DND-41 (cell line): ENCODE results near the gene TBC1D10A.

Experiments used
- ATAC-seq: fragments of 200-7000 bp; cut with Tn5 transposase; 3 replicates; pipeline ENCODE4 v1.9.1; 2021; ENCODE audit warnings: low read depth; ENCODE audit not compliant: insufficient read depth
- DNase-seq: peaks from one replicate; pipeline ENCODE4 v3.0.0-alpha.2; 2020
- H2AFZ ChIP-seq: 2 replicates; pipeline ENCODE4 v1.6.0; 2012; ENCODE audit warnings: low read depth, low read length
- H3K27ac ChIP-seq: 2 replicates; pipeline ENCODE4 v1.5.1; 2012; ENCODE audit warnings: low read length, inconsistent platforms
- H3K27me3 ChIP-seq: fragments of 200-600 bp; sonication (generic); 2 replicates; pipeline ENCODE4 v1.6.0; 2012; ENCODE audit warnings: low read length, mild to moderate bottlenecking, inconsistent platforms; ENCODE audit not compliant: insufficient read depth, poor library complexity
- H3K36me3 ChIP-seq: 2 replicates; pipeline ENCODE4 v1.5.1; 2012; ENCODE audit warnings: low read length, inconsistent platforms; ENCODE audit not compliant: insufficient read depth
- H3K4me1 ChIP-seq: 2 replicates; pipeline ENCODE4 v1.5.1; 2012; ENCODE audit warnings: mild to moderate bottlenecking, low read length; ENCODE audit not compliant: insufficient read depth
- H3K4me2 ChIP-seq: 2 replicates; pipeline ENCODE4 v1.6.0; 2012; ENCODE audit warnings: mild to moderate bottlenecking, moderate library complexity, low read length, inconsistent platforms; ENCODE audit not compliant: insufficient read depth
- H3K4me3 ChIP-seq, 2 experiments: fragments of 200-600 bp in 1 of 2; shearing (Covaris generic) in 1 of 2; 2 replicates each; pipeline ENCODE4 v1.5.1; 2012 to 2016; ENCODE audit warnings: inconsistent platforms in 2 of 2, low read length in 2 of 2, mild to moderate bottlenecking in 2 of 2, low read depth in 1 of 2, moderate library complexity in 1 of 2
- H3K79me2 ChIP-seq: 2 replicates; pipeline ENCODE4 v1.6.0; 2012; ENCODE audit warnings: low read length, inconsistent platforms; ENCODE audit not compliant: insufficient read depth
- H3K9ac ChIP-seq: 2 replicates; pipeline ENCODE4 v1.6.0; 2012; ENCODE audit warnings: low read depth, mild to moderate bottlenecking, inconsistent platforms, low read length, moderate library complexity
- H3K9me3 ChIP-seq: 2 replicates; pipeline ENCODE4 v1.5.1; 2012; ENCODE audit warnings: low read length, moderate library complexity, mild to moderate bottlenecking, inconsistent platforms; ENCODE audit not compliant: insufficient read depth, severe bottlenecking
- H4K20me1 ChIP-seq: 2 replicates; pipeline ENCODE4 v1.6.0; 2012; ENCODE audit warnings: low read length; ENCODE audit not compliant: insufficient read depth
- EZH2 ChIP-seq: IDR thresholded peaks from 3 replicates; pipeline ENCODE4 v1.6.1; 2012; ENCODE audit warnings: borderline replicate concordance, low read depth, mild to moderate bottlenecking, moderate library complexity, low read length, inconsistent platforms; ENCODE audit not compliant: severe bottlenecking
- TF ChIP-seq, protein P1 (sequence below): IDR thresholded peaks from 2 replicates; pipeline ENCODE4 v1.5.1; 2012; ENCODE audit warnings: borderline replicate concordance, low read length, moderate library complexity, mild to moderate bottlenecking; ENCODE audit not compliant: poor library complexity, severe bottlenecking; ENCODE audit errors: extremely low read depth

The TBC1D10A gene

DNA sequence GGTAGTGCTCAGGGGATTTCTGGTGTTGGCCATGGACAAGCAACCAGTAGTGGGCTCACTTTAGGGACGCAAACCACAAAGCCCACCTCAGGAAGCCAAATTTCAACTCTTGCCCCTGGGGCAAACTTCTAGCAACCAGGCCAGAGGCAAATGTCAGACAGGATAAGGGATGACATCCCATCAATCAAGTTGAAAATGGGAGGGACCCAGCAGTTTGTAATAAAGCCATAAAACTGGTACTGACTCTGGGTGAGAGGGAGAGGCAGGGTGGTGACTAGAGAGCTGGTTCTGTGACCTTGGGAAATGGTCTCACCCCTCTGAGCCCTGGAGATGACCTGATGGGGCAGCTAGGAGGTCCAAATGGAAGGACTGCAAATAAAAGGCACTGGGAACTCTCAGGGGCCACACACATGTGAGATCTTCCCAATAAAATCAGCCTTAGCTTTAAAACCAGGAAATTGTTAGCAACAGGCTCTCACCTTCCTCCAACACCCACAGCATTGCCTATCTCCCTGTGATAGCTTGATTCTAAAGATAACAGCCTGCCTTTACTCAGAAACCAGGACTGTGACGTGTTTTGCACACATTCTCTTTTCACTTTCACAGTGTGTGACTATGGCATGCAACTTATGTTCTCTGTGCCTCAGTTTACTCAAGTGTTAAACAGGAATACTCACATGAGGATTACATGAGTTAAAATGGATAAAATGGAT, 6.4 kb upstream of the TBC1D10A start:
- no peaks in the 10 kb centered on the region for H3K9me3 ChIP-seq
- H3K79me2 ChIP-seq: no peaks in the 10 kb centered on the region
- no peaks in the 10 kb centered on the region for H3K27me3 ChIP-seq
- peak overlapping the region; percentile 36; the same call in 1 of the 2 replicates for H3K27ac ChIP-seq
- H3K4me2 ChIP-seq: no peak overlapping the region
- peaks cover 3% of the 10 kb centered on the region; the same call in 1 of the 2 replicates for H4K20me1 ChIP-seq
- H3K4me3 ChIP-seq: no peak overlapping the region
- peaks cover under 1% of the 10 kb centered on the region; the same call in 1 of the 2 replicates for H3K4me1 ChIP-seq
- H2AFZ ChIP-seq: no peak overlapping the region
- TF ChIP-seq, protein P1, sequence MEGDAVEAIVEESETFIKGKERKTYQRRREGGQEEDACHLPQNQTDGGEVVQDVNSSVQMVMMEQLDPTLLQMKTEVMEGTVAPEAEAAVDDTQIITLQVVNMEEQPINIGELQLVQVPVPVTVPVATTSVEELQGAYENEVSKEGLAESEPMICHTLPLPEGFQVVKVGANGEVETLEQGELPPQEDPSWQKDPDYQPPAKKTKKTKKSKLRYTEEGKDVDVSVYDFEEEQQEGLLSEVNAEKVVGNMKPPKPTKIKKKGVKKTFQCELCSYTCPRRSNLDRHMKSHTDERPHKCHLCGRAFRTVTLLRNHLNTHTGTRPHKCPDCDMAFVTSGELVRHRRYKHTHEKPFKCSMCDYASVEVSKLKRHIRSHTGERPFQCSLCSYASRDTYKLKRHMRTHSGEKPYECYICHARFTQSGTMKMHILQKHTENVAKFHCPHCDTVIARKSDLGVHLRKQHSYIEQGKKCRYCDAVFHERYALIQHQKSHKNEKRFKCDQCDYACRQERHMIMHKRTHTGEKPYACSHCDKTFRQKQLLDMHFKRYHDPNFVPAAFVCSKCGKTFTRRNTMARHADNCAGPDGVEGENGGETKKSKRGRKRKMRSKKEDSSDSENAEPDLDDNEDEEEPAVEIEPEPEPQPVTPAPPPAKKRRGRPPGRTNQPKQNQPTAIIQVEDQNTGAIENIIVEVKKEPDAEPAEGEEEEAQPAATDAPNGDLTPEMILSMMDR: no peak
- no peak for TF ChIP-seq EZH2
- no peak for DNase-seq
- no peak overlapping the region for H3K9ac ChIP-seq
- peaks cover 77% of the 10 kb centered on the region for H3K36me3 ChIP-seq
- ATAC-seq: no peak

DNA sequence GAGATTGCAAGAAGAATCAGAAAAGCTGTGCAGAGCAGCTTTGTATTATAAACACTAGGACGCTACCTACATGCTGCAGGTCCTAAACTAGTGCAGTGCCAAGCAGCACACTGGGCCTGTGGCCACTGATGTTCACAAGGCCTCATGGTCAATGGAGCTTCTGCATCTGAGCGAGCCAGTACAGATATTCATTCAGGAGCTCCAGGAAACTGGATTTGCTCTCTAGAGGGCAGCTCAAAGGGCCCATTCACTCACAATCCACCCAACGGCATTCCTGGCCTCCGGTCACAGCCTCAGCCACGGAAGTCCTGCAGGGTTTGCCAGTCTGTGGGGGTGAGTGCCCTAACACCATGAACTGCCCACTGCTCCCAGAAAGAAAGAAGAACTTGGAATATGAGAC, 5.8 kb upstream of the TBC1D10A start:
- peaks cover 3% of the 10 kb centered on the region; the same call in 1 of the 2 replicates for H4K20me1 ChIP-seq
- H3K4me3 ChIP-seq: no peak overlapping the region
- H3K9me3 ChIP-seq: no peaks in the 10 kb centered on the region
- no peak overlapping the region for H2AFZ ChIP-seq
- no peak for ATAC-seq
- DNase-seq: no peak
- H3K9ac ChIP-seq: no peak overlapping the region
- H3K27me3 ChIP-seq: no peaks in the 10 kb centered on the region
- H3K36me3 ChIP-seq: peaks cover 71% of the 10 kb centered on the region
- no peak overlapping the region for H3K27ac ChIP-seq
- H3K4me1 ChIP-seq: peaks cover 7% of the 10 kb centered on the region
- TF ChIP-seq EZH2: no peak
- H3K4me2 ChIP-seq: no peak overlapping the region
- no peaks in the 10 kb centered on the region for H3K79me2 ChIP-seq

DNA sequence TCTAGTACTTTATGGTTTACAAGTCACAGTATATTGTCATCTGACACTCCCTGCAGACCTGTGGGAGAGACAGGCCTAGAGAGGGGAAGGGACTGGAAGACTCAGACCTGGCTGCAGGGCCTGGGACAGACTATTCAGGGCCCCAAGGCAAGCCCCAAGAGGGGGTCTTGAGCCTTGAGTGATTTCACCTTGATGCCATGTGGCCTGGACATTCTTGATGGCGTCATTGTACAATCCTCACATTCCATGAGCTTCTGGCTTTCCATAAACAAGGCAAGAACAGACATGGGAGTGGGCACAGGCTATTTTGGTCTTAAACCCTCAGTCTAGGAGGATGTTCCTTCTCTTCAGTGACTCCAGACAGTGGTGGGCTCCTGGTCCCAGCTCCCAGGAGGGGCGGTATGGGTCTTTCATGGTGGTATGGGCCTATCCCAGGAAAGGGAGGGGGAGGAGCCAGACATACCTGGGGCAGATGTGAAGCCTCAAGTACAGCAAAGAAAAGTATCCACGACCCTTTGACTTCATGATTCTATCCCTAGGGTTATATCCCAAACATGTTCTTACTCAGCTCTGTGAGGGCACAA, 1.8 kb upstream of the TBC1D10A start:
- no peak overlapping the region for H3K4me2 ChIP-seq
- no peak for TF ChIP-seq EZH2
- no peak for ATAC-seq

DNA sequence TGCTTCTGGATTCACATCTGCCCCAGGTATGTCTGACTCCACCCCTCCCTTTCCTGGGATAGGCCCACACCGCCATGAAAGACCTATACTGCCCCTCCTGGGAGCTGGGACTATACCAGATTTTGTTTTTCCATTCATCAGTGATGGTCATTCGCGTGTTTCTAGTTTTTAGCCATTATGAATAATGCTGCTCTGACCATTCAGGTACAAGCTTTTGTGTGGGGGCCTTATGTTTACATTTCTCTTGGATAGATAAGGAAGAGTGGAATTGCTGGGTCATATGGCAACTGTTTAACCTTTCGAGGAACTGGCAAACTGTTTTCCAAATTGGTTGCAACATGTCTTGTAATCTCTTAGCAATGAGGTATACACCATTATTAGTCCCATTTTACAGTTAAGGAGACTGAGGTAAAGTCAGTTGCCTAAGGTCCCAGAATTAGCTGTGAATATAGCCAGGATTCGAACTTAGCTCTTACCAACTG, 1.2 kb upstream of the TBC1D10A start:
- Histone ChIP-seq H3K27ac (no peak overlapping the region), H3K4me3 (peak overlapping the region in 1 of 2 experiments; percentile 74; a peak in 1 of 4 replicates), H3K36me3 (peaks cover 42% of the 10 kb centered on the region), H2AFZ (no peak overlapping the region), H3K4me1 (peaks cover 44% of the 10 kb centered on the region), H3K9ac (peak overlapping the region; percentile 59), H3K79me2 (peaks cover 38% of the 10 kb centered on the region), H3K9me3 (no peaks in the 10 kb centered on the region), H3K4me2 (peak overlapping the region; percentile 92; the same call in 1 of the 2 replicates), H4K20me1 (peaks cover 22% of the 10 kb centered on the region), H3K27me3 (no peaks in the 10 kb centered on the region)
- DNase-seq: no peak
- TF ChIP-seq, protein P1: no peak
- no peak for TF ChIP-seq EZH2
- no peak for ATAC-seq

More for the DNA sequence above, 1.8 kb upstream of the TBC1D10A start:
- H3K36me3 ChIP-seq: peaks cover 43% of the 10 kb centered on the region
- H3K4me1 ChIP-seq: peaks cover 37% of the 10 kb centered on the region
- H4K20me1 ChIP-seq: peaks cover 18% of the 10 kb centered on the region
- no peak overlapping the region for H3K9ac ChIP-seq
- no peaks in the 10 kb centered on the region for H3K9me3 ChIP-seq
- H3K4me3 ChIP-seq: no peak overlapping the region
- H2AFZ ChIP-seq: no peak overlapping the region
- DNase-seq: no peak
- 0 out of 2 replicates have a peak overlapping the region, but pooled peaks have one; percentile 17 for H3K27ac ChIP-seq
- H3K27me3 ChIP-seq: no peaks in the 10 kb centered on the region
- peaks cover 32% of the 10 kb centered on the region for H3K79me2 ChIP-seq
